ENCODE data around the gene IBA57. TPM values are rescaled to one million over a fixed set of nuclear protein-coding genes. Genes with fewer than 3 reads are reported as not detected.
"Not testable (repeated sequence)": the region's sequence is repeated elsewhere in the genome, so short reads cannot be mapped to it uniquely, and the experiment has no call there.

IBA57 gene
- total and polyA plus RNA-seq, 4 donors = 5.8 to 9.9 (median 7.4) TPM

DNA sequence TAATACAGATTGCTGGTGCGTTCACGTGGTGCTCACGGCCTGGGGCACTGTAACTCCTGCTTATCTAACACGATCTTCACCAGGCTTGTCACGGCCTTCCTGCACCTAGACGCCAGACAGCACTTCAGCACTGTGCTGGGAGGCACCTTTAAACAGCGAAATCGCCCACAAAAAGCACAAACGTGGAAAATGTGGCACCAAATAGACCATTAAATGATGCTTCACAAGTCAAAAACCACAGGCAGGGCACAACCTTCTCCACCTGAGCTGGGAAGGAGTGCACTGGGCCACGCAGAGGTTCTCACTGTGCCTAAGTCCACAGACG is 20.0 kb downstream of the IBA57 start:
- WGBS (ENCODE audit: insufficient coverage) = 91% methylated on average over 9 of the region's 11 CpGs
- DNase-seq (ENCODE audit: low read depth in 4 of 6, low spot score in 6 of 6) = no peak
- Histone ChIP-seq H3K9me3 (ENCODE audit: control insufficient read depth, insufficient read depth, low read length) (no peaks in the 10 kb centered on the region), H3K27ac (ENCODE audit: low read depth, low read length) (no peak overlapping the region), H3K27me3 (ENCODE audit: control insufficient read depth, insufficient read depth, low read length) (no peaks in the 10 kb centered on the region), H3K36me3 (ENCODE audit: control insufficient read depth, insufficient read depth, low read length) (peaks cover 4% of the 10 kb centered on the region), H3K4me3 (ENCODE audit: low read depth, low read length) (no peak overlapping the region), H3K4me1 (ENCODE audit: control insufficient read depth, insufficient read depth, low read length) (no peaks in the 10 kb centered on the region)

DNA sequence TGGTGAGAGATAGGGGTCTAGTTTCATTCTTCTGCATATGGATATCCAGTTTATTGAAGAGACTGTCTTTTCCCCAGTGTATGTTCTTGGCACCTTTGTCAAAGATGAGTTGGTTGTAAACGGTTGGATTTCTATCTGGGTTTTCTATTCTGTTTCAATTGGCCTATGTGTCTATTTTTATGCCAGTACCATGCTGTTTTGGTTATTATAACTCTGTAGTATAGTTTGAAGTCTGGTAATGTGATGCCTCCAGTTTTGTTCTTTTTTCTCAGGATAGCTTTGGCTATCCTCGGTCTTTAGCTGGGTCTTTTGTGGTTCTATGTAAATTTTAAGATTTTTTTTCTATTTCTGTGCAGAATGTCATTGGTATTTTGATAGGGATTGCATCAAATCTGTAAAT is 22.6 kb downstream of the IBA57 start:
- not testable (repeated sequence) for H3K9me3 ChIP-seq (ENCODE audit: control insufficient read depth, insufficient read depth, low read length); H3K27me3 ChIP-seq (ENCODE audit: control insufficient read depth, insufficient read depth, low read length); H3K36me3 ChIP-seq (ENCODE audit: control insufficient read depth, insufficient read depth, low read length); H3K4me1 ChIP-seq (ENCODE audit: control insufficient read depth, insufficient read depth, low read length); DNase-seq (ENCODE audit: low read depth in 4 of 6, low spot score in 6 of 6); H3K4me3 ChIP-seq (ENCODE audit: low read depth, low read length); H3K27ac ChIP-seq (ENCODE audit: low read depth, low read length)
- WGBS (ENCODE audit: insufficient coverage) = 100% methylated on average over 1 of the region's 2 CpGs

- H3K4me3 ChIP-seq (ENCODE audit: low read depth, low read length) = no peak overlapping the region
- peaks cover 8% of the 10 kb centered on the region for H3K36me3 ChIP-seq (ENCODE audit: control insufficient read depth, insufficient read depth, low read length)
- H3K9me3 ChIP-seq (ENCODE audit: control insufficient read depth, insufficient read depth, low read length) = no peaks in the 10 kb centered on the region
- no peaks in the 10 kb centered on the region for H3K4me1 ChIP-seq (ENCODE audit: control insufficient read depth, insufficient read depth, low read length)
- H3K27ac ChIP-seq (ENCODE audit: low read depth, low read length) = no peak overlapping the region
- no peaks in the 10 kb centered on the region for H3K27me3 ChIP-seq (ENCODE audit: control insufficient read depth, insufficient read depth, low read length)
- no peak for DNase-seq (ENCODE audit: low read depth in 4 of 6, low spot score in 6 of 6)
- whole genome bisulfite sequencing (ENCODE audit: insufficient coverage) = 94% methylated on average over 14 of the region's 14 CpGs
Measured at GRCh38 chr1:228190182-228190581, 24.6 kb downstream of the IBA57 start.

DNA sequence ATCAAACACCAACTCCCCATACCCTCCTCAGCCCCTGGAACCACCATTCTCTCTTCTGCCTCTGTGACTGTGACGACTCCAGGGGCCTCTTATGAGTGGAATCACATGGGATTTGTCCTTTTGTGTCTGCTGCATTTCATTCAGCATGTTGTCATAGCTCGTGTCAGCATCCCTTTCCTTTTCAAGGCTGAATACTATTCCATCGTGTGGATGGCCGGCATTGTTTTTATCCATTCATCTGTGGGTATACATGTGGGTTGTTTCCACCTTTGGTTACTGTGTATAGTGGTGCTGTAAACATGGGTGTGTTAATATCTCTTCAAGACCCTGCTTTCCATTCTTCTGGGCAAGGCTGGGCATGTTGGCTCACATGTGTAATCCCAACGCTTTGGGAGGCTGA is 25.2 kb downstream of the IBA57 start:
- H3K27ac ChIP-seq (ENCODE audit: low read depth, low read length) = no peak overlapping the region
- WGBS (ENCODE audit: insufficient coverage) = 71% methylated on average over 2 of the region's 5 CpGs

GRCh38 chr1:228194436-228194835 is 28.8 kb downstream of the IBA57 start:
- H3K36me3 ChIP-seq (ENCODE audit: control insufficient read depth, insufficient read depth, low read length) = peaks cover 5% of the 10 kb centered on the region
- H3K9me3 ChIP-seq (ENCODE audit: control insufficient read depth, insufficient read depth, low read length) = peaks cover 4% of the 10 kb centered on the region
- no peak overlapping the region for H3K4me3 ChIP-seq (ENCODE audit: low read depth, low read length)
- H3K27me3 ChIP-seq (ENCODE audit: control insufficient read depth, insufficient read depth, low read length) = no peaks in the 10 kb centered on the region
- no peak overlapping the region for H3K27ac ChIP-seq (ENCODE audit: low read depth, low read length)
- no peaks in the 10 kb centered on the region for H3K4me1 ChIP-seq (ENCODE audit: control insufficient read depth, insufficient read depth, low read length)
- 36% methylated on average over 2 of the region's 3 CpGs for WGBS (ENCODE audit: insufficient coverage)
- DNase-seq (ENCODE audit: low read depth in 4 of 6, low spot score in 6 of 6) = no peak

More for the DNA sequence above, 25.2 kb downstream of the IBA57 start:
- Histone ChIP-seq H3K4me3 (ENCODE audit: low read depth, low read length) (no peak overlapping the region), H3K27me3 (ENCODE audit: control insufficient read depth, insufficient read depth, low read length) (no peaks in the 10 kb centered on the region), H3K9me3 (ENCODE audit: control insufficient read depth, insufficient read depth, low read length) (no peaks in the 10 kb centered on the region), H3K4me1 (ENCODE audit: control insufficient read depth, insufficient read depth, low read length) (no peaks in the 10 kb centered on the region), H3K36me3 (ENCODE audit: control insufficient read depth, insufficient read depth, low read length) (peaks cover 8% of the 10 kb centered on the region)
- DNase-seq (ENCODE audit: low read depth in 4 of 6, low spot score in 6 of 6) = no peak

DNA sequence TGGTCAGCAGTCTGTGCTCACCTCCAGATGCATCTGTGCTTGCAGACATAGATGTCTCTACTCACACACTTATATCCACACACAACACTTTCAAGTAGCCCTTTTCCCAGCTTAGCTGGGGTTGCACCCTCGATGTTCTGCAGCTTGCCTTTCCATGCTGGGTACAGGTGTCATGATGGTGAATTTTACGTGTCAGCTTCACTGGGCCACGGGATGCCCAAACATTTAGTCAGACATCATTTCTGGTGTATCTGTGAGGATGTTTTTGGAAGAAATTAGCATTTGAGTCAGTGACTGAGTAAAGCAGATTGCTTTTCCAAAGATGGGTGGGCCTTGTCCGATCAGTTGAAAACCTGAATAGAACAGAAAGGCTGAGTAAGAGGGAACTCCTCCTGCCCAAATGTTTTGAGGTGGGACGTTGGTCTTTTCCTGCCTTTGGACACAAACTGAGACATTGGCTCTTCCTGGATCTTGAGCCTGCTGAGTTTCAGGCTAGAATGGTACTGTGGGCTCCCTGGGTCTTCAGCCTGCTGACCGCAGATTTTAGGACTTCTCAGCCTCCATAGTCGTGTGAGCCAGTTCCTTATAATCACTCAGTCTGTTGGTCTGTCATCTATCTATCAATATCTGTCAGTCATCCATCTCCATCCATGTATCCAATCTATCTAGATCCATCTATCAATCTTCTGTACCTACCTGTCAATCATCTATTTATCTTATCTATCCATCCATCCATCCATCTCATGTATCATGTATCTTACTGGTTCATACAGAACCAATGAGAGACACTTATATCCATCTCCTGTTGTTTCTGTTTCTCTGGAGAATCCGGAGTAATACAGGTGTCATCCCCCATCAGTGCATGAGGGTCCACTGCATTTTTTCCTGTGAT is 29.6 kb downstream of the IBA57 start:
- Histone ChIP-seq H3K4me3 (ENCODE audit: low read depth, low read length) (no peak overlapping the region), H3K4me1 (ENCODE audit: control insufficient read depth, insufficient read depth, low read length) (no peaks in the 10 kb centered on the region), H3K27me3 (ENCODE audit: control insufficient read depth, insufficient read depth, low read length) (no peaks in the 10 kb centered on the region), H3K27ac (ENCODE audit: low read depth, low read length) (no peak overlapping the region), H3K9me3 (ENCODE audit: control insufficient read depth, insufficient read depth, low read length) (peaks cover 4% of the 10 kb centered on the region), H3K36me3 (ENCODE audit: control insufficient read depth, insufficient read depth, low read length) (peaks cover 5% of the 10 kb centered on the region)
- WGBS (ENCODE audit: insufficient coverage) = 79% methylated on average over 7 of the region's 8 CpGs
- DNase-seq (ENCODE audit: low read depth in 4 of 6, low spot score in 6 of 6) = no peak

DNA sequence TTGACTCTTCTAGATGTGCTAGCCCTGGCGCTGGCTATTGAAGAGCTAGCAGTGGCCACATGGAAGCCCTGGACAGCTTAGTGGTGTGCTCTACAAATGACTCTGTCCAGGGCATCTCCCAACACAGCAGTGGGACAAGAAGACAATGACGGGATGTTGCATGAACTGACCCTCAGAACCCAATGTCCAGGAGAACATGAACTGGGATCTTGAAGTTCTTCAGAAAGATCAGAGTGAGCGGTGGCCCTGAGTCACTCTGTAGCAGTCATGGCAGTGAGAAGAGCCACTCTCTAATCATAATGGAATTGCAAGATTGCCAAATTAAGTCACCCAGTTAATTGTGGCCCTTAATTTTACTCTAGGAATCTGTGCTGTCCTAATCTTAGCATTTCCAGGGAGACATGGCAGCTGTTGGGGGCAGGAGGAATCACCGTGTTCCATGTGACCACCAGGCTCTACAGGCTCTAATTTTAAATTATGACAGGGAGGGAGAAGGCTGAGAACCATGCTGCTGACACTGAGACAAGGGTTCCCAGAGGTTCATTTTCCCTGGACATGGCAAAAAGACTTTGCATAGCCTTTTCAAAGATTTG is 32.0 kb downstream of the IBA57 start:
- H3K4me3 ChIP-seq (ENCODE audit: low read depth, low read length) = no peak overlapping the region
- no peaks in the 10 kb centered on the region for H3K36me3 ChIP-seq (ENCODE audit: control insufficient read depth, insufficient read depth, low read length)
- H3K9me3 ChIP-seq (ENCODE audit: control insufficient read depth, insufficient read depth, low read length) = peaks cover 4% of the 10 kb centered on the region
- WGBS (ENCODE audit: insufficient coverage) = 98% methylated on average over 3 of the region's 4 CpGs
- H3K27me3 ChIP-seq (ENCODE audit: control insufficient read depth, insufficient read depth, low read length) = no peaks in the 10 kb centered on the region
- no peak for DNase-seq (ENCODE audit: low read depth in 4 of 6, low spot score in 6 of 6)
- H3K27ac ChIP-seq (ENCODE audit: low read depth, low read length) = no peak overlapping the region
- H3K4me1 ChIP-seq (ENCODE audit: control insufficient read depth, insufficient read depth, low read length) = no peaks in the 10 kb centered on the region

DNA sequence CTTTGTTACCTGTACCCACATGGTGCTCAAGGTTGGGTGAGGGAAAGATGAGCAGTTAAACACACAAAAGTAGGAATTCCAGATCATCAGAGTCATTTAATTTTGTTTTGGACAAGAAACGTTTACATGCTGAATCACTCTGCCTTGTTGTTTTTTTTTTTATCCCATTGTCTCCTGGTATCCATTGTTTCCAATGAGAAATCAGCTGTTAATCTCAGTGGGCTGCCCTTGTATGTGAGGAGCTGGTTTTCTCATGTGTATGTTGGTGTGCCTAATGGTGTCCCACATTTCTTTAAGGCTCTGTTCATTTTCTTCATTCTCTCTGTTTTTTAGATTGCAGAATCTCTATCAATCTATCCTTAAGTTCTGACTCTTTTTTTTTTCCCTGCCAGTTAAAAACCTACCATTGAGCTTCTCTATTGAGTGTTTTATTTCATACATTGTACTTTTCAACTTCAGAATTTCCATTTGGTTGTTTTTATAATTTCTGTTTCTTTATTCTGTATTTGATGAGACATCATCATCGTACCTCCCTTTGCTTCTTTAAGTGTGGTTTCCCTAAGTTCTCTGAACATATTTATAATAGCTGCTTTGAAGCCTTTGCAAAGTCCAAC is 33.5 kb downstream of the IBA57 start:
- H3K9me3 ChIP-seq (ENCODE audit: control insufficient read depth, insufficient read depth, low read length) = peaks cover 4% of the 10 kb centered on the region
- H3K27me3 ChIP-seq (ENCODE audit: control insufficient read depth, insufficient read depth, low read length) = no peaks in the 10 kb centered on the region
- H3K27ac ChIP-seq (ENCODE audit: low read depth, low read length) = no peak overlapping the region
- WGBS (ENCODE audit: insufficient coverage) = no CpG with 5 or more reads among the region's 2 CpGs
- no peak for DNase-seq (ENCODE audit: low read depth in 4 of 6, low spot score in 6 of 6)
- H3K4me1 ChIP-seq (ENCODE audit: control insufficient read depth, insufficient read depth, low read length) = no peaks in the 10 kb centered on the region
- no peaks in the 10 kb centered on the region for H3K36me3 ChIP-seq (ENCODE audit: control insufficient read depth, insufficient read depth, low read length)
- H3K4me3 ChIP-seq (ENCODE audit: low read depth, low read length) = no peak overlapping the region

- Histone ChIP-seq H3K27ac (ENCODE audit: low read depth, low read length) (no peak overlapping the region), H3K4me1 (ENCODE audit: control insufficient read depth, insufficient read depth, low read length) (peaks cover 19% of the 10 kb centered on the region), H3K9me3 (ENCODE audit: control insufficient read depth, insufficient read depth, low read length) (no peaks in the 10 kb centered on the region), H3K27me3 (ENCODE audit: control insufficient read depth, insufficient read depth, low read length) (no peaks in the 10 kb centered on the region), H3K4me3 (ENCODE audit: low read depth, low read length) (no peak overlapping the region), H3K36me3 (ENCODE audit: control insufficient read depth, insufficient read depth, low read length) (no peaks in the 10 kb centered on the region)
- 19% methylated on average over 2 of the region's 8 CpGs for WGBS (ENCODE audit: insufficient coverage)
- DNase-seq (ENCODE audit: low read depth in 4 of 6, low spot score in 6 of 6) = peak in 2 of 6 donors; percentile 21 to 25
Measured at GRCh38 chr1:228204958-228205357, 39.4 kb downstream of the IBA57 start.

All from spinal cord (tissue), 10 donors.